ENCODE results near the gene TMC6.
"Not testable (repeated sequence)": the region's sequence is repeated elsewhere in the genome, so short reads cannot be mapped to it uniquely, and the experiment has no call there.

Gene TMC6

GRCh38 chr17:78154903-78155811, 26.6 kb upstream of the TMC6 start:
- DNase-seq = no peak

GRCh38 chr17:78151514-78152008, 23.0 kb upstream of the TMC6 start:
- no peak for DNase-seq

- DNase-seq = no peak
Measured at GRCh38 chr17:78148286-78149016, 19.9 kb upstream of the TMC6 start.

- no peak for DNase-seq
Measured at GRCh38 chr17:78147315-78147998, 18.9 kb upstream of the TMC6 start.

GRCh38 chr17:78146881-78147280, 18.3 kb upstream of the TMC6 start:
- DNase-seq = no peak

- no peak for DNase-seq
Measured at GRCh38 chr17:78146471-78146869, 17.9 kb upstream of the TMC6 start.

GRCh38 chr17:78144736-78145641, 16.4 kb upstream of the TMC6 start:
- DNase-seq = no peak

GRCh38 chr17:78144147-78144719, 15.7 kb upstream of the TMC6 start:
- DNase-seq = no peak

GRCh38 chr17:78143214-78144146, 14.9 kb upstream of the TMC6 start:
- no peak for DNase-seq

GRCh38 chr17:78142119-78142861, 13.7 kb upstream of the TMC6 start:
- DNase-seq = no peak

- no peak for DNase-seq
Measured at GRCh38 chr17:78141437-78142118, 13.0 kb upstream of the TMC6 start.

- peak; percentile 85 to 90 for DNase-seq
Measured at GRCh38 chr17:78140169-78141051, 11.9 kb upstream of the TMC6 start.

- not testable (repeated sequence) for DNase-seq
Measured at GRCh38 chr17:78139861-78140168, 11.3 kb upstream of the TMC6 start.

GRCh38 chr17:78138204-78139060, 9.9 kb upstream of the TMC6 start:
- DNase-seq = no peak

GRCh38 chr17:78137392-78138203, 9.0 kb upstream of the TMC6 start:
- peak in 1 of 2 experiments; percentile 39 for DNase-seq

- no peak for DNase-seq
Measured at GRCh38 chr17:78135858-78136500, 7.4 kb upstream of the TMC6 start.

Measured in stimulated activated CD4-positive, alpha-beta T cell treated with anti-CD3 and anti-CD28 coated beads, Interleukin-4, amount 100 ng/mL, for 4 hours (primary cell).